SKM-1 treated with dmso at 0.1 percent for 144 hours (cell line): ENCODE measurements around the gene SPAG7.

Experiments
- DNase-seq: peaks from one replicate; lab custom pipeline; 2025; ENCODE audit not compliant: unreplicated experiment; lab: John Stamatoyannopoulos, UW

Gene SPAG7

GRCh38 chr17:4967539-4968485 is at the start of gene SPAG7:
TSS of gene SPAG7 (minus strand) at chr17:4967817. CDS start at chr17:4967804, 13 bp downstream.
- DNase-seq: peak; percentile 58

GRCh38 chr17:5014357-5014756 is 46.7 kb upstream of the SPAG7 start:
- no peak for DNase-seq

GRCh38 chr17:5011928-5012327 is 44.3 kb upstream of the SPAG7 start:
- no peak for DNase-seq

GRCh38 chr17:5003214-5003867 is 35.7 kb upstream of the SPAG7 start:
- no peak for DNase-seq

- no peak for DNase-seq
Observed at GRCh38 chr17:5002121-5002788, 34.6 kb upstream of the SPAG7 start.

GRCh38 chr17:5000237-5000639 is 32.6 kb upstream of the SPAG7 start:
- DNase-seq: no peak

- no peak for DNase-seq
Observed at GRCh38 chr17:4999430-5000093, 31.9 kb upstream of the SPAG7 start.

GRCh38 chr17:4998732-4999429 is 31.3 kb upstream of the SPAG7 start:
- no peak for DNase-seq

GRCh38 chr17:4998027-4998731 is 30.6 kb upstream of the SPAG7 start:
- no peak for DNase-seq

GRCh38 chr17:4997302-4998026 is 29.8 kb upstream of the SPAG7 start, which contains the start of the genes INCA1 and KIF1C:
TSS of gene INCA1 (minus strand) at chr17:4997522. CDS start at chr17:4994437, 3,085 bp downstream.
TSS of gene KIF1C (plus strand) at chr17:4997950. CDS start at chr17:5000247, 2,297 bp downstream.
- peak; percentile 53 for DNase-seq

- no peak for DNase-seq
Observed at GRCh38 chr17:4994081-4994595, 26.5 kb upstream of the SPAG7 start.

- no peak for DNase-seq
Observed at GRCh38 chr17:4987767-4988567, 20.4 kb upstream of the SPAG7 start.

GRCh38 chr17:4986951-4987766 is 19.5 kb upstream of the SPAG7 start, which contains the start of gene CAMTA2:
TSS of gene CAMTA2 (minus strand) at chr17:4987675. CDS start at chr17:4986222, 1,453 bp downstream.
- peak; percentile 13 for DNase-seq

GRCh38 chr17:4986403-4986802 is 18.8 kb upstream of the SPAG7 start:
- no peak for DNase-seq

GRCh38 chr17:4982305-4982704 is 14.7 kb upstream of the SPAG7 start:
- DNase-seq: no peak

- no peak for DNase-seq
Observed at GRCh38 chr17:4980644-4981216, 13.1 kb upstream of the SPAG7 start.

- peak; percentile 34 for DNase-seq
Observed at GRCh38 chr17:4978726-4979125, 11.1 kb upstream of the SPAG7 start.
